NCI-H1092 (cell line): ENCODE measurements around the gene SFSWAP.
"Not testable (repeated sequence)": the region's sequence is repeated elsewhere in the genome, so short reads cannot be mapped to it uniquely, and the experiment has no call there.

Source experiments
- DNase-seq: peaks from one replicate; lab custom pipeline; 2025; lab: John Stamatoyannopoulos, UW

Gene SFSWAP

DNA sequence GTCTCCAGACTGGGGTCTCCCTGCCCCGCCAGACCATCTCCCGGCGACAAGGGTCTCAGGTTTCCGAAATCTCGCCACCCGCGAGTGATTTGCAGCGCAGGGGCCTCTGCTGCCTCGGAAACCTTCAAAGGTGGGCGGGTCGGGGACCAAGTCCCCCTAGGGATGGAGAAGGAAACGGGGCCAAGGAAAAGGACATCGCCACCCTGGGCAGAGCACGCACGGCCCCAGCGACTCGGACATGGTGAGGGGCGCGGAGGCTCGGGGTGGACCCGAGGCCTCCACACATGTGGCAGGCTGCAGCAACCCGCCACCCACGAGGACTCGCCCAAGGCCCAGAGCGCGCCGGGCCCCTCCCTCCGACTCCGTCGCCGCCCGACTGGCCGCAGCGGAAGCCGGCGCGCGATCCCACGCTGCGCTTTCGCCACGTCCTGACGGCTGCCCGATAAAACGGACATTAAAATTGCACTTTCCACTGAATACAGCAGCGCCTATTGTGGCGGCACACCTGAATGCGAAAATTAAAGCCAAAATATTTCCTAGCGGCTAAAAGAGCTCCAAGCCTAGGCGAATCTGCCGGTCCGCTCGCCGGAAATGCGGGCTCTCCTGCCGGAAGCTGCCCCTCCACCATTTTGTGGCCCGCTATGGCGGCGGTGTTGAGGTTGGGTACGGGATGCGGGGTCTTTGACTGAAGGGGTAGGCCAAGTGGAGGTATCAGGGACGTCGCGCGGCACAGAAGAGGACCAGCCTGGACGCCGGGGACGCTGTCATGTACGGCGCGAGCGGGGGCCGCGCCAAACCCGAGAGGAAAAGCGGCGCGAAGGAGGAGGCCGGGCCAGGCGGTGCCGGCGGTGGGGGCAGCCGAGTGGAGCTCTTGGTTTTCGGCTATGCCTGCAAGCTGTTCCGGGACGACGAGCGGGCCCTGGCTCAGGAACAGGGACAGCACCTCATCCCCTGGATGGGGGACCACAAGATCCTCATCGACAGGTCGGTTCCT is at the start of gene SFSWAP:
Gene SFSWAP (plus strand): TSS at position 627 of the 994 bp plus-strand sequence. CDS start 140 bp downstream, at position 767.
- DNase-seq, result peak; percentile 28

DNA sequence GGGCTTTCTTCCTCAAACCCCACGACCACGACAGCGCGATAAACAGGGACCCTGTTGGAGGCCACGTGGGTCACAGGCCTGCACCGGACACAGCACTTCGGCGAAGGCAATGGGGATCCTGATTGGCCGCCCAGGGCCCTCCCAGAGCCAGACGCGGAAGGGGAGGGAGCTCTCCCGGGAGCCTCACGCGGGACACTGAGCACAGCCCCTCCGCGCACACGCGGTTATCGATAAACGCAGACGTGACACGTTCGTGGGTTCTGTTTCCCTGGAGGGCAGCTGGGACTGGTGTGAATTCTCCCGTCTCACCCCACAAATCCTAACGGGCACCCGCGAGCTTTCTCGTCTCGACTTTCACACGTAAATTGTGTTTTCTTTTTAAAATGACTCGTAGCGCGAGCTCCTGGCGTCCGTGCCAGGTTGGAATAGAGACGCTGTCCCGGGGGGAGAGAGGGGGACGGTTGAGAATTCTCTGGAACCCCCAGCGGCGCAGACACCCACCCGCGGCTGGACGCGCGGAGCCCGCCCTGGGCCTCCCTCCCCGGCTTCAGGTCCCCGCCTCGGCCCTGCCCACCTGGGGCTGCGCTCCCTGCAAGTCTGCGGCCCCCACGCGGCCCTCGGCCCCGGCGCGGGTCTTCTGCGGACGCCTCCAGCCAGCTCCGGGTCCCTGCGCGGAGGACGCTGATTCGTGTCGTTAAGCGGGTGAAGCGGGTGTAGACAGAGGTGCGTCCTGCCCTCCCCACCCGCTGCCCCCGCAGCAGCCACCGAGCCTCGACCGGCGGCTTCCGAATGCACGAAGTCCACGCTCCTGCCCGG is 49.5 kb upstream of the SFSWAP start:
- not testable (repeated sequence) for DNase-seq

DNA sequence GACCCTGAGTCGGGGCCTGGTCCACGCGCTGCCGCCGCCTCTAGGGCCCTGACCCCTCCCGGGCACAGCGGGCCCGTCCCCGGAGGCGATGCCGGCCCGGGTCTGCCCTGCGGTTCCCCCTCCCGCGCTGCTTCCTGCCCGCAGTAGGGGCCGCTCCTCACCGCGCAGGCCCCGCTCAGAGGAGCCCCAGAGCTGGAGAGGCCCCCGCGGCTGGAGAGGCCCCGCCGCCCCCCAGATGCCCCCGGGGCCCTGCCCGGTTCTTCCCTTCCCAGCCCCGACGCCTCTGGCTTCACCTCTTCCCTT is 49.0 kb upstream of the SFSWAP start:
- DNase-seq, result not testable (repeated sequence)

DNA sequence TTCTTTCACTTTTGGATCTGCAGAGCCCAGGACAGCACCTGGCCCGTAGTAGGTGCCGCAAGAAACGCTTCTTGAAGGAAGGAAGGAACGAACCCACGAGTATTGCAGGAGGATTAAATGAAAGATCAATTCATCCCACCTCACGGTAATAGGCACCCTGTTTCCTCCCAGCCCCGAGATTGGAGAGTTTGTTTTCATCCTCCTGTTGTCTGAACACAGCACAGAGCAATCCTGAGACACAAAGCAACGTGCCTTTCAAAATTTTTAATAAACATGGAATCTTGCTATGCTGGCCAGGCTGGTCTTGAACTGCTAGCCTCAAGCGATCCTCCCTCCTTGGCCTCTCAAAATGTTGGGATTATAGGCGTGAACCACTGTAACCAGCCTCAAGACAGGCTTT is 48.5 kb upstream of the SFSWAP start:
- not testable (repeated sequence) for DNase-seq

DNA sequence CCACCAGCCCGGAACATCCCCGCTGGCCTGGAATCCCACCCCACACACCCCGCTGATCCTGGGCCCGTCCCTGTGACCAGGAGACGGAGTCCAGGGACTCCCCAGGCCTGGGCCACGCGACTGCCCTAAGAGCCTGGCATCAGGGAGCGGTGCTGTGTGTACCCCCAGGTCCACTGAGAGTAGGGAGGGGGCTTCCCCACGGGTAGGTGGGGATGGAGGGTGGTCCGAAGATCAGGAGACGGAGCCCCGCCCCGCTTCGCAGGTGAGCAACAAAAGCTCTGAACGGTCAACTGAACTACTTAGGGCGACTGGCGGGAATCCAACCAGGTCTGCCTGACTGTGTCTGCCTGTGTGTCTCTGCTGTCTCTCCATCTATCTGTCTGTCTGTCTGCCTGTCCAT is 45.2 kb upstream of the SFSWAP start:
- not testable (repeated sequence) for DNase-seq

DNA sequence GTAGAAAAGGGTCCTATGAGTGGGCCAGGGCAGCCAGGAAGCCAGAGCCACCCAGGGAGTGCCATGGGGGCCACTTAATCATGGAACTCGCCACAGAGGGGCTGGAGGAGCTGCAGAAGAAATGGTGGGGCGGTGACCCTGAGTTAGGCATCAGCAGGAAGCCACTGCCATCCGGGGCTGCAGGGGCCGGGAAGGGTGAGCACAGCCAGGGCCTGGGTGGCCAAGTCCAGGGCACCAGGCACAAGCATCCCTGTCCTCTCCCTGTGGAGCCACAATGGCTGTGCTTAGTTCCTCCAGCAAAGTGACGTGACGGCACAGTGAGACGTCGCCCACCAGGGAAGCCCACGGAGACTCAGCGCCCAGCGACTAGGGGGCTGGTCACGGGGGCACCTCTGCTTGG is 44.4 kb upstream of the SFSWAP start:
- not testable (repeated sequence) for DNase-seq

DNA sequence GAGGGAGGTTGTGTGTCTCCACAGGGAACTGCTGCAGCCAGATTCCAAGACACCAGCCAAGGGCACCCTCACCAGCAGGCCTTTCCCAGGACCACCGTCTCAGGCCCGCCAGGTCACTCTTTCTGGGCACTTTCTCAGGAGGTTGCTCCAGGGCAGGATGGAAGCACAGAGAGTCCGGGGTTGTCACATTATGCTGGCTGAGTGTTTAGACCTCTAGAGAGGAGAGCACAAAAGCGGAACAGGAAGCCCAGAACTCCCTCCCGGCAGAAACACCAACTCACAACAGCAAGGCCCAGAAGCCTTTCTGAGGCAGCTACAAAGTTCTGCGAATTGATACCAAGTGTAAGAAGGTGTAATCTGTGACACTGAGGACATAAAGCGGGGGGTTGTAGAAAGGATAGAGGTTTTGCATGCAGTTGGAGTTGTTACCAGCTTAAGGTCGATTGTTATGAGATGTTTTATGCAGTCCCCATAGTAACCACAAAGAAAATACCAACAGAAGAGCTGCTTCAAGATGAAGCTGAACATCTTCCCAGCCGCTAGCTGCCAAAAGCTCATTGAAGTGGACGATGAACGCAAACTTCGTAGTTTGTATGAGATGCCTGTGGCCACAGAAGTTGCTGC is 43.8 kb upstream of the SFSWAP start:
- DNase-seq, result not testable (repeated sequence)

DNA sequence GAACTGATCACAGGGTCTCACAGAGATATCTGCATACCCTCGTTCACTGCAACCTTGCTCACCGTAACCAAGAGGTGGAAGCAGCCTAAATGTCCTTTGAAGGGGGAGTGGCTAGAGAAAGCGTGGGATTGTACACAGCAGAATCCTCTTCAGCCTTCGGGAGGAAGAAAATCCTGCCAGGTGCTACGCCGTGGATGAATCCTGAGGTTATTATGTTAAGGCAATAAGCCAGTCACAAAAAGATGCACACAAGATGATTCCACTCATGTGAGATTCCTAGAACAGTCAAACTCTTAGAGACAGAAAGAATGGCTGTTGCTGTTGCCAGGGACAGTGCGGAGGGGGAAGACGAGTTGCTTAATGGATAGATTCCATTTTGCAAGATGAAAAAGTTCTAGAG is 39.6 kb upstream of the SFSWAP start:
- no peak for DNase-seq

DNA sequence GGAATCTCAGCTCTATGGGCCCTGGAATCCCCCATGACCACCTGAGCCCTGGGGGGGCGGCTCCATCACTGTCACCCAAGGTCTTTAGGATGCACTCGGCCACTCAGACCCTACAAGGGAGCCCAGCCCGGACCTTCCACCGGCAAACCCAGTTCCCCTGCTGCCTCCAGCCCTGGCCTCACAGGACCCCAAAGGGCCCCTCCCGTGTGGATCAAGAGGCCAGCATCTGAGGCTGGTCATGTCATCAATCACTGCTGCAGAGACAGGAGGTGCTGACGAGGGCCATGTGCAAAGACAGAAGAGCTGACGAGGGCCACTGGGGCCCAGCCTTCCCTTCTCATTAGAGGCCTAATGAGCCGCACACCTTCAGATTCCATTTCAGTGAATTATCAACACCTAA is 39.0 kb upstream of the SFSWAP start:
- DNase-seq, result no peak

DNA sequence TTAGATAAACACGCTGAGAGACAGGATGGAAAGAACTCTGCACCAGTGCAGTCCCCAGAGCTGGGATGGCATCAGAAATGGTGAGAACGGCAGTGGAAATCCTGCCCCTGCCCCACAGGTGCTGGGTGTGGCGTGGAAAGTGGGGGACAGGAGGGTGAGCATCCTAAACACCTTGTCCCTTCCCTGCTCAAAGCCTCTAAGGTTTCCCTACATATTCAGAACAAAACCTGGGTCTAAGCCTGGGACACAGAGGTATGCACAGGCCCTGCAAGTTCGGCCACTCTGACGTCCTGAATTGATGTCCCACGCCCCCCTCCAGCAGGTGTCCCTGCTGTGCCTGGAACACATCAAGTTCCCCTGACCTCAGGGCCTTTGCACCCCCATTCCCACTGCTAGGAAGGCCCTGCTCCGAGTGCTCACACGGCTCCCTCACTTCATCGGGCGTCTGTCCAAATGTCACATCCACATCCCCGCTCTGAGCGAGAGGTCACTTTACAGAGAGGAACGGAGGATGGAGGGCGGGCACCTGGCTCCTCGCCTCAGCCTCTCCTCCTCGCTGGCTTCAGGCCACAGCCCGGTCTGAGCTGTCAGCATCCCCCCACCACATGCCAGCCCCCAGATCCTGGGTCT is 38.5 kb upstream of the SFSWAP start:
- no peak for DNase-seq

DNA sequence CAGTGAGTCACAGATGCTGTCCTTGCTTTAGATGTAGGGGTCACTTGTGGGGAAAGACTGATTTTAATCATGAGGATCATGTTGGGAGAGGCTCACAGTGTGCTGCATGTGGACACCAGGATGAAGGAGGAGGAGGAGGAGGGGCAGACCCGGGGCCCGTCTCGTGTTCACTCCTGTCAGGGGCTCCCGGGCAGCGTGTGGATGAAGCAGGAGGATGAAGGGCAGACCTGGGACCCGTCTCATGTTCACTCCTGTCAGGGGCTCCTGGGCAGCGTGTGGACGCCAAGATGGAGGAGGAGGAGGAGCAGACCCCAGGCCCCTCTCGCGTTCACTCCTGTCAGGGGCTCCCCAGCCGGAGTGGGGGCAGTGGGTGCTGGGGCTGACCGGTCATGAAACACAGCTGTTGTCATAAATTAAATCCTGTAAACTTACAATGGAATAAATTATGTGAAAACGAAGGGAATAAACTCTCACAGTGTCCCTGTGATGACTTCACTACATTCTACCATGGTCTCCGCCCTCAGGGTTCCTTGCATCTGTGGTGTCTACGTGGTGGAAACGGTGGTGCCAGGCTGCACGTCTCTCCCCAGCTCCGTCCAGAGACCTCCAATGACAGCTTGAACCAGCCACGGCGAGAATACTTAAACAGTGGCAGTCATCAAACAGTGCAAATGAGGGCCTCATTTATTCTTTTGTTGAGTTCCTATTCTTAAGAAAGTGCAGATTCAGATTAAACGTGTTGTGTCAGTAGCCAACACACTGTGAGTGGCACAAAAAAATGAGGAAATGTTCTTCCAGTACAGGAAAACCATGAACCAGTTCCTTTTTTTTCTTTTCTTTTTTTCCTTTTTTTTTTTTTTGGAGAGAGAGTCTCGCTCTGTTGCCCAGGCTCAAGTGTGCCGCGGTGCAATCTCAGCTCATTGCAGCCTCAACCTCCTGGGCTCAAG is 37.7 kb upstream of the SFSWAP start:
- DNase-seq, result no peak

DNA sequence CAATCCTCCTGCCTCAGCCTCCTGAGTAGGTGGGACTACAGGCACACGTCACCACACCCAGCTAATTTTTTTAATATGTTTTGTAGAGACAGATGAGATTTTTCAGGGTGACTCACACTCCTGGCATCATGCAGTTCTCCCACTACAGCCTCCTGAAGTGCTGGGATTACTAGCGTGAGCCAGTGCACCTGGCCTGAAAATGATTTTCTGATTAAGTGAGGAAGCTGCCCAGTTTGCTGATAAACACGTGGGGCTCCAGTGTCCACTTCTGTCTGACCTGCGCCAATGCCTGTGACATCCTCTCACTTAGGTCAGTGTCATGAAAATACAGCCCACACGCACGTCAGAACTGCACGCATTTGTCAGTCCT is 37.0 kb upstream of the SFSWAP start:
- no peak for DNase-seq

DNA sequence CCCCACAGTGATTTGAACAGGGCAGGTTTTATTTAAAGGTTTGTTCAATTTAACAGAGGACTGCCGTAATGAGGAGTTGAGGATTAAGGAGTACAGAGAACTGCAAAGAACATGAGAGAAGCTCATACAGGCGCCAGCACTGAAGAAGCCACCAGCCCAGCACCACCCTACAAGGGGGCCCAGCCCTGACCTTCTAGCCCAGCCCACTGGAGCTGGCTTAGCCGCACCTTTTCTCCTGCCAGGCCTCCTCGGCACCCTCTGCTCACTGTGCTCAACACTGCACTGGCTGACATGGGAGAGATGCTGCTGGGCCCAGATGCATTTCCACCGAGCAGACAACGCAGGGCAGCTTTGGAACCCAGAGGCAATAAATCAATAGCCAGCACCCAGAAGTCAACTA is 36.5 kb upstream of the SFSWAP start:
- DNase-seq, result no peak

DNA sequence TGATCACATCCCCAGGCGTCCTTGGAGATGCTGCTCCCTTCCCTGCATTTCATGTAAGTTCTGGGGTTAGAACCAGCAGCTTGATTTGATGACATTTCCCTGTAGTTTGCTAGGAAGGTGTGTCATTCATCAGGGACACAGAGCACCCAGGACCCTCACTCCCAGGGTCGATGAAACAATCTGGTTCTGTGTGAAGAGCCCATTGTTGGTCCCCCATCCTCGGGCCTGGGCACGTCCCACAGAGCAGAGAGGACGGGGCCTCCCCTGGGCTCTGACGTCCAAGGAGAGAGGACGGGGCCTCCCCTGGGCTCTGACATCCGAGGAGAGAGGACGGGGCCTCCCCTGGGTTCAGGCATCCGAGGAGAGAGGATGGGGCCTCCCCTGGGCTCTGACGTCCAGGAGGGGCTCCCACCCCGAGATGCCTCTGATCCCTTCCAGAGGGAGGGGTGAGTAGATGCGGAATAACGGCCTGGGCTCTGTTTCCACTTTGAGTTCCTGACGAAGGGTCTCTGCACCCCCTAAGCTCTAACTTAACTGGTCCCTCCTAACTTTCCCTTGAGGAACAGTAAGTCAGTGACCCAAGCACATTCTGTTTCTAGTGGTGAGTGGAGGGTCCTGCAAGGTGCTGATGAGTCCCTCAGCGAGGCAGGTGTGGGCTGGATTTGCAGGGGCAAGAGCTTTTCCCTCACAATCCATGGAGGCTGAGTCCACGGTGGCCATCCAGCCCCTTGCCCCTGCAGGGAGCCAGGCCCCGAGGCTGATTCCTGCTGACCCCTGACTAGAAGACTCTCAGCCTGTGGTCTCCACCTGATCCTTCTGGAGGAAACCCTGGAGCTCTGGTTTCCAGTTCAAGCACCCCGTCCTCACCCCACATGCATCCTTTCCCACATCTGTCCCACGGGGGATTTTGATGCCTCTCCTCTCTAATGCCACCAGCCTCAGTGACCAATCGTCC is 35.5 kb upstream of the SFSWAP start:
- no peak for DNase-seq

DNA sequence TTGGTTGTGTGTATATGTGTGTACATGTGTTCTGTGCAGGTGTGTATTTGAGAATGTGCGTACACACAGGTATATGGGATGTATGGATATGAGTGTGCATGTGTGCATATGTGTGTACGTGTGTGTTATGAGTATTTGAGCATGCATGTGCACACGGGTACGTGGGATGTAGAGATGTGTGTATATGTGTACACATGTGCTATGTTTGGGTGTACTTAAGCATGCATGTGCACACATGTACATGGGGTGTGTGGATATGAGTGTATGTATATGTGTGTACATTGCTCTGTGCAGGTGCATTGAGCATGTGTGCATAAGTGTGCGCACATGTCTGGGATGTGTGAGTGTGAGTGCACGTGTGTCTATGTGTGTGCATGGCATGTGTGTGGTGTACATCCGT is 34.3 kb upstream of the SFSWAP start:
- no peak for DNase-seq

DNA sequence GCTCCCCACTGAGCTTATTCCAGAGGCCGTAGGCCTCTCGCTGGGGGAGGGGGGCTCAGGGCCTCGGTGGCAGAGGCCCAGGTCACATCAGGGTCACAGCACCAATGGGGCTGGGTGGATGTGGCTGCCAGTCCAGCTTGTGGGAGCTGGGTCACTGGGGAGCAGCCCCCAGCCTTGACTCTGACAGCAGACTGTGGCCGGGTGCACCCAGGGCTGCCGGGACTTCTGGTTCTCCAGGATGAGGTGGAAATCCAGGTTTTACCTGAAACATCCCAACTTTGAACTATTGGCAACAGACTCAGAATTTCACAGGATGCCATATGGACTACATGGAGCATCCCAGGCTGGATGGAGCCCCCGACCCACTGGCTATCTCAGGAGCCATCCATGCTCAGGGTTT is 33.8 kb upstream of the SFSWAP start:
- DNase-seq, result not testable (repeated sequence)

DNA sequence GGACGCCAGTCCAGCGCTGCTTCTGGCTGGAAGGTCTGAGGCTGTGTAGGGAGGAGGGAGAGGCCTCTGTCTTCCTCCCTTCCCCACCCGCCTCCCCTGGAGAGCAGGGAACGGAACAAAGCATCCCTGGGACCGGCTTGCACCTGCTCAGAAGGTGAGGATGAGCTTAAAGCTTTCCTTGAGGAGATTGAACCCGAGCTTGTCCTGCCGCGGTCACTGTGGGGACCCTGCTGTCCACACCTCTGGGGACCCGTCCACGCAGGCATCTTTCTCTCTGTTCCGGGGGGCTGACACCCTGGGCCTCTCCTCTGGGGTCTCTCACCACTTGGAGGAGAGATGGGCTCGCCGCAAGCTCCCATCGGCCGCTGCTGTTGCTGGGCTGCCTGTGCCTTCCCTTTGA is 33.2 kb upstream of the SFSWAP start:
- DNase-seq, result no peak

DNA sequence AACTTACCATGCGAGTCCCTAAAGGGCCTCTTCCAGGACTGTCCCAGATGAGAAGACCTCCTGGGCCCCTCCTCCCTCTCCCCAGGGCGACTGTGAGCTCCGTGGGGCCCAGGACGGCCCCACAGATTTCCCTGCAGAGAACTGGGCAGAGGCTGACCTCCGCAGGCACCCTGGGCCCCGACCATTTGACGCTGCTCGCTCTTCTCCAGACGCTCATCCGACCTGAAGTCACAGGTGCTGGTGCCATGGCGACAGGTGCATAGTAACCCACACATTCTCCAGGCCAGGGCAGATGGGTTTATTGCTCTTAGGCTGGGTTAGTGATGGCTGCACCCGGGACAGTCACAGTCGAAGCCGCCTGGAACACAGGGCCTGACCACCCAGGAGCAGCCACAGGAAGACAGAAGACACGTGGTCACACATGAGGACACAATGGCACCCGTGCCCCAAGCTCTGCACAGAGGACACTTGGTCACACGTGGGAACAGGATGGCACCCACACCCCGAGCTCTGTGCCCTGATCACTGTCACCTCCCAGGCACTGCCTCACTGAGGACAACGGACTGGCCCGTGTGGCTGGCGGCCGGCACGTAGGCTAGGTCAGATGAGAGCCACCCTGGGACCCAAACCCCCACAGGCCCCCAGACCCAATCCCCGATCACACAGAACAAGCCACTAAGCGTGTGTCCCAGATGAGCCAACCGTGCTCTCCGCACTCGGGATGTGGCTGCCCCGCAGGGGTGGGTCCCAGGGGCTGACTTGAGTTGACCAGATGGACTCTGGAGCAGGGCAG is 32.3 kb upstream of the SFSWAP start:
- not testable (repeated sequence) for DNase-seq

DNA sequence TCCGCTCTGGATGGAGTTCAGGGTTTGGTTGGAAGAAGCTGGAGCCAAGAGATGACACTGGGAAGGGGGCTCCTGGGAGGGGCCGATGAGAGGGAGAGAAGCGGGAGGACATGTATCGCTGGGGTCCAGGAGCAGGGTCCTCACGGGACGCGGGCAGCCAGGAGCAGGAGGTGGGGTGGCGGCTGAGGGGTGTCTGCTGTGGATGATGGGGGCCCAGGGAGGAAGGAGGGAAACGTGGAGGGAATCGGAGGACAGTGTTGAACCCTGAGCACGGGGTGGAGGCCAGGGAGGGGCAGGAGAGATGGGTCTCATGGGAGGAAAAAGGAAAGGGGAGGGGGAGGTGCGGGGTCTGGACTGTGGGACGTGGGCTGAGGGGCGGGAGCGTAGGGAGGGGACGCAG is 31.7 kb upstream of the SFSWAP start:
- not testable (repeated sequence) for DNase-seq
